A549 (cell line): ENCODE data around the gene MFAP4.

ENCODE experiments used
- FOSL2 ChIP-seq, 2 experiments: fragments of 450-650 bp in 1 of 2; fragments of >200 bp in 1 of 2; sonication (Bioruptor Twin) in 1 of 2; formaldehyde crosslinking; IDR thresholded peaks; 2 replicates each; pipeline versions ENCODE4 v1.5.0 to v1.6.1; 2016 to 2020; ENCODE audit warnings: mild to moderate bottlenecking in 1 of 2, moderate library complexity in 1 of 2
- HOXA7 ChIP-seq: fragments of 250-450 bp; sonication (Bioruptor Pico); IDR thresholded peaks from 2 replicates; pipeline ENCODE4 v1.5.0; 2020; ENCODE audit warnings: mild to moderate bottlenecking, moderate library complexity
- TF ChIP-seq, protein P1 (sequence below): IDR thresholded peaks from 2 replicates; pipeline ENCODE4 v1.6.1; 2012
- TF ChIP-seq, protein P2 (sequence below): fragments of >200 bp; sonication (Bioruptor Twin); formaldehyde crosslinking; IDR thresholded peaks from 3 replicates; pipeline ENCODE4 v1.5.1; 2016
- TF ChIP-seq, protein P3 (sequence below): fragments of 450-650 bp; IDR thresholded peaks from 2 replicates; pipeline ENCODE4 v1.6.1; 2014; ENCODE audit warnings: antibody characterized with exemption

DNA sequence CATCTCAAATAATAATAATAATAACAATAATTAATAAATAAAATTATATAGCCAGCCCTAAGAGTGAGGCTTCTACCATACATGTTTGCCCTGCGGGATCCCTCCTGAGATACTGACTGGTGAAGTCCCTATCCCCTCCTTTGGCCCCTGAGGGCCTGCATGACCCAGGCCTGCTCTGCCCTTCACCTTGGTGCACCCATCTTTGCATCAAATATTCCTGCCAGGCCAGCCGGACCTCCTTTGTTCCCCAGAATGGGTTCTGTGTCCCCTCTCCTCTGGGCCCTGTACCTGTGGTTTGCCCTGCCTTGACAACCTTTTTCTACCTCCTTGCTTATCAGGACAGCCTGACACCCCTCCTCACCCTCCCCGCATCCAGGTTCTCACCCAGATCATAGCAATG is 22.1 kb upstream of the MFAP4 start:
- TF ChIP-seq, protein P1, sequence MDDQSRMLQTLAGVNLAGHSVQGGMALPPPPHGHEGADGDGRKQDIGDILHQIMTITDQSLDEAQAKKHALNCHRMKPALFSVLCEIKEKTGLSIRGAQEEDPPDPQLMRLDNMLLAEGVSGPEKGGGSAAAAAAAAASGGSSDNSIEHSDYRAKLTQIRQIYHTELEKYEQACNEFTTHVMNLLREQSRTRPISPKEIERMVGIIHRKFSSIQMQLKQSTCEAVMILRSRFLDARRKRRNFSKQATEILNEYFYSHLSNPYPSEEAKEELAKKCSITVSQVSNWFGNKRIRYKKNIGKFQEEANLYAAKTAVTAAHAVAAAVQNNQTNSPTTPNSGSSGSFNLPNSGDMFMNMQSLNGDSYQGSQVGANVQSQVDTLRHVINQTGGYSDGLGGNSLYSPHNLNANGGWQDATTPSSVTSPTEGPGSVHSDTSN, result no peak
- no peak for TF ChIP-seq FOSL2 (IDR thresholded peaks at IDR 0.05)
- TF ChIP-seq FOSL2 (CRISPR knock-in tag; IDR thresholded peaks at IDR 0.05), result no peak
- TF ChIP-seq HOXA7 (CRISPR knock-in tag), result no peak
- TF ChIP-seq, protein P2, sequence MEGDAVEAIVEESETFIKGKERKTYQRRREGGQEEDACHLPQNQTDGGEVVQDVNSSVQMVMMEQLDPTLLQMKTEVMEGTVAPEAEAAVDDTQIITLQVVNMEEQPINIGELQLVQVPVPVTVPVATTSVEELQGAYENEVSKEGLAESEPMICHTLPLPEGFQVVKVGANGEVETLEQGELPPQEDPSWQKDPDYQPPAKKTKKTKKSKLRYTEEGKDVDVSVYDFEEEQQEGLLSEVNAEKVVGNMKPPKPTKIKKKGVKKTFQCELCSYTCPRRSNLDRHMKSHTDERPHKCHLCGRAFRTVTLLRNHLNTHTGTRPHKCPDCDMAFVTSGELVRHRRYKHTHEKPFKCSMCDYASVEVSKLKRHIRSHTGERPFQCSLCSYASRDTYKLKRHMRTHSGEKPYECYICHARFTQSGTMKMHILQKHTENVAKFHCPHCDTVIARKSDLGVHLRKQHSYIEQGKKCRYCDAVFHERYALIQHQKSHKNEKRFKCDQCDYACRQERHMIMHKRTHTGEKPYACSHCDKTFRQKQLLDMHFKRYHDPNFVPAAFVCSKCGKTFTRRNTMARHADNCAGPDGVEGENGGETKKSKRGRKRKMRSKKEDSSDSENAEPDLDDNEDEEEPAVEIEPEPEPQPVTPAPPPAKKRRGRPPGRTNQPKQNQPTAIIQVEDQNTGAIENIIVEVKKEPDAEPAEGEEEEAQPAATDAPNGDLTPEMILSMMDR, result no peak
- TF ChIP-seq, protein P3, sequence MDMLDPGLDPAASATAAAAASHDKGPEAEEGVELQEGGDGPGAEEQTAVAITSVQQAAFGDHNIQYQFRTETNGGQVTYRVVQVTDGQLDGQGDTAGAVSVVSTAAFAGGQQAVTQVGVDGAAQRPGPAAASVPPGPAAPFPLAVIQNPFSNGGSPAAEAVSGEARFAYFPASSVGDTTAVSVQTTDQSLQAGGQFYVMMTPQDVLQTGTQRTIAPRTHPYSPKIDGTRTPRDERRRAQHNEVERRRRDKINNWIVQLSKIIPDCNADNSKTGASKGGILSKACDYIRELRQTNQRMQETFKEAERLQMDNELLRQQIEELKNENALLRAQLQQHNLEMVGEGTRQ, result no peak
